Measurements from ENCODE around the gene COMMD2.

The COMMD2 gene

GRCh38 chr3:149771652-149772271 lies 19.5 kb upstream of the COMMD2 start:
- peak; percentile 79 for TF ChIP-seq CTCF (IDR thresholded peaks at IDR 0.05; ENCODE audit: low read depth, low read length)
- Histone ChIP-seq H3K36me3 (no peaks in the 10 kb centered on the region), H3K4me3 (ENCODE audit: low read depth, low read length) (no peak overlapping the region), H3K9me3 (ENCODE audit: severe bottlenecking) (no peaks in the 10 kb centered on the region), H3K27me3 (ENCODE audit: insufficient read depth, low read depth, severe bottlenecking) (no peaks in the 10 kb centered on the region), H3K27ac (no peak overlapping the region)
- DNase-seq, result peak; percentile 64

- H3K36me3 ChIP-seq, result no peaks in the 10 kb centered on the region
- H3K27me3 ChIP-seq (ENCODE audit: insufficient read depth, low read depth, severe bottlenecking), result no peaks in the 10 kb centered on the region
- TF ChIP-seq CTCF (IDR thresholded peaks at IDR 0.05; ENCODE audit: low read depth, low read length), result no peak
- H3K9me3 ChIP-seq (ENCODE audit: severe bottlenecking), result no peaks in the 10 kb centered on the region
- H3K4me3 ChIP-seq (ENCODE audit: low read depth, low read length), result no peak overlapping the region
- H3K27ac ChIP-seq, result no peak overlapping the region
- no peak for DNase-seq
Measured at GRCh38 chr3:149770246-149770645, 18.0 kb upstream of the COMMD2 start.

DNA sequence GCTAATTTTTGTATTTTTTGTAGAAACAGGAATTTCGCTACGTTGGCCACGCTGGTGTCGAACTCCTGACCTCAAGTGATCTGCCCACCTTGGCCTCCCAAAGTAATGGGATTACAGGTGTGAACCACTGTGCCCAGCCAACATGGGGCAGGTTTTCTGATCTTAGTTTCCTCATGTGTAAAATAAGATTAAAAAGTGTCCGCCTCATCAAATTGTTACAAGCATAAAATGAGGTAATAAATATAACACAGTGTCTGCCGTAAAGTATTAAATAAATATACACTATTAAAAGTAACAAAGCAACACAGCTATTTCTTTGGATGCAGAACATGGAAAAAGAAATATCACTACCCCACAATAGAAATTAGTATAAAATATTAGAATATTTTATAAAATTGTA lies 16.4 kb upstream of the COMMD2 start:
- no peaks in the 10 kb centered on the region for H3K9me3 ChIP-seq (ENCODE audit: severe bottlenecking)
- no peak for TF ChIP-seq CTCF (IDR thresholded peaks at IDR 0.05; ENCODE audit: low read depth, low read length)
- DNase-seq, result no peak
- no peak overlapping the region for H3K27ac ChIP-seq
- no peak overlapping the region for H3K4me3 ChIP-seq (ENCODE audit: low read depth, low read length)
- no peaks in the 10 kb centered on the region for H3K36me3 ChIP-seq
- H3K27me3 ChIP-seq (ENCODE audit: insufficient read depth, low read depth, severe bottlenecking), result no peaks in the 10 kb centered on the region

DNA sequence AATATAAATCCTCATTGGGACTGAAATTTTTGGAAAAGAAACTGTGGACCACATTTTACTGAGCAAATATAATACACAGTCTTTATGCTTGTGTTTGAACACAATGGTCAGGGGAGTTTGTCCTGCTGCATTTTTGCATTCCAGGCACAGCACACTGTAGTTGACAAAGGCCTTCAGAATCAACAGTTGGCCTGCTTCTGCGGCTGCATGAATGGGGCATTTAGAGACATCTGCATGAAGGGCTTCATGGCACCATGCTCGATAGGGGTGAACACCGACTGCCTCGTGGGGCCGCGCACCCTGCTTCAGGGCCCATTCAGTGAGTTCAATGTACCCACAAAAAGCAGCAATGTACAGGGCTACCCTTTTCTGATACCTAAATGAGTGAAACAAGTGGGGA lies 15.4 kb upstream of the COMMD2 start:
- TF ChIP-seq CTCF (IDR thresholded peaks at IDR 0.05; ENCODE audit: low read depth, low read length), result no peak
- Histone ChIP-seq H3K9me3 (ENCODE audit: severe bottlenecking) (no peaks in the 10 kb centered on the region), H3K27ac (no peak overlapping the region), H3K27me3 (ENCODE audit: insufficient read depth, low read depth, severe bottlenecking) (no peaks in the 10 kb centered on the region), H3K4me3 (ENCODE audit: low read depth, low read length) (no peak overlapping the region), H3K36me3 (no peaks in the 10 kb centered on the region)
- no peak for DNase-seq

DNA sequence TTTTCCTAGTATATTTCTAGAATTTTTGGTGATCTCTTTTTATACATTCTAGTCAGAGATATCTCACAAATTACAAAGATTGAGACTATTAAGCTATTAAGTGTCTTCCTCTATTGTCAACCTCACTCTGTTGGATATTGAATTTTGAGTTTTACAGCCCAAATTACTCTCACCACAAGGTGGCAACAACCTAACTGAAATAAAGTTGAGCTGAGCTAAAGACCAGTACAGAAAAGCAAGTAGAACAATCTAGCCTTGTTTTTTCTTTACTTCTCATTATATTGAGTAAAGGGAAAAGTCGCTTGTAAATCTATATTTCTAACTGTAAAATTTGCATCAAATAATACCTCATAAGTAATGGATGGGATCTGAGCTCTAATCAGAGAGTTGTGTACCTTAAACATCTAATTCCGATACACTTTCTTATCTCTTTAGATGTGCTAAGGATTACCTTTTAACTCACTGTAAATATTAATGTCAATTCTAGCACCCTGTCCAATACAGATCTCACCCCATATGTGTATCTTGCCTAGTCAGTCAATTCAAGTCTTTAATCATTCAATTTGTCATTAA lies 13.6 kb upstream of the COMMD2 start:
- Histone ChIP-seq H3K36me3 (no peaks in the 10 kb centered on the region), H3K27me3 (ENCODE audit: insufficient read depth, low read depth, severe bottlenecking) (no peaks in the 10 kb centered on the region), H3K27ac (no peak overlapping the region), H3K9me3 (ENCODE audit: severe bottlenecking) (no peaks in the 10 kb centered on the region), H3K4me3 (ENCODE audit: low read depth, low read length) (no peak overlapping the region)
- no peak for TF ChIP-seq CTCF (IDR thresholded peaks at IDR 0.05; ENCODE audit: low read depth, low read length)
- no peak for DNase-seq

DNA sequence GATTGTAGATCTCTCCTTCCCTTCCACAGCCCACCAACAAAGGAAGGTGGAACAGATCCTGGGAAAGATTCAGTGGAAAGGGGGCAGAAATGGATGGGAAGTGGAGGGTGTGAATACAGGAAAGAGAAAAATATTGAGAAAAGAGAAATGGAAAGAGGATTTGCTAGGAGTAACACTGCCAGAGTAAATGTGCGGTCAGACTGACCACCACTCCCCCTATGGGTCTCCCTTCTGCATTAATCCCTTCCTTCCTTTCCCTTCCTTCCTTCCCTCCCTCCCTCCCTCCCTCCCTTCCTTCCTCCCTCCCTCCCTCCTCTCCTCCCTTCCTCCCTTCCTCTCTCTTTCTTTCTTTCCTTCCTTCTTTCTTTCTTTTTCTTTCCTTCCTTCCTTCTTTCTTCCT lies 12.0 kb upstream of the COMMD2 start:
- no peak for TF ChIP-seq CTCF (IDR thresholded peaks at IDR 0.05; ENCODE audit: low read depth, low read length)
- Histone ChIP-seq H3K36me3 (no peaks in the 10 kb centered on the region), H3K4me3 (ENCODE audit: low read depth, low read length) (no peak overlapping the region), H3K27me3 (ENCODE audit: insufficient read depth, low read depth, severe bottlenecking) (no peaks in the 10 kb centered on the region), H3K9me3 (ENCODE audit: severe bottlenecking) (no peaks in the 10 kb centered on the region), H3K27ac (no peak overlapping the region)
- no peak for DNase-seq
